Mesendoderm (in vitro differentiated cells): Measurements from ENCODE around the gene ANTXR1.
A peak's percentile ranks its signal among the peaks of the same experiment; 100 is the strongest.

Experiments
- DNase-seq: peaks from one replicate; pipeline ENCODE4 v3.0.0; 2013
- H2AK5ac ChIP-seq: 2 replicates; pipeline ENCODE4 v1.6.1; 2013; ENCODE audit warnings: low read length, inconsistent platforms
- H2BK120ac ChIP-seq: 2 replicates; pipeline ENCODE4 v1.6.1; 2013; ENCODE audit warnings: low read depth, mild to moderate bottlenecking, low read length, moderate library complexity, mixed read lengths
- H2BK15ac ChIP-seq: replicated peaks from 2 replicates; pipeline ENCODE4 v1.6.1; 2013; ENCODE audit warnings: low read depth, mild to moderate bottlenecking, moderate library complexity
- H2BK5ac ChIP-seq: 2 replicates; pipeline ENCODE4 v1.6.1; 2013; ENCODE audit warnings: low read length, inconsistent platforms
- H3K18ac ChIP-seq: 2 replicates; pipeline ENCODE4 v1.6.1; 2013; ENCODE audit warnings: mild to moderate bottlenecking, low read length, mixed read lengths
- H3K23ac ChIP-seq: one replicate; pipeline ENCODE4 v1.6.1; 2013; ENCODE audit warnings: low read length
- H3K27ac ChIP-seq: 2 replicates; pipeline ENCODE4 v1.5.1; 2013; ENCODE audit warnings: low read depth, mild to moderate bottlenecking, inconsistent platforms, low read length, moderate library complexity
- H3K27me3 ChIP-seq: 2 replicates; pipeline ENCODE4 v1.6.1; 2013; ENCODE audit warnings: low read length, control low read depth, mild to moderate bottlenecking, inconsistent platforms; ENCODE audit not compliant: insufficient read depth, poor library complexity
- H3K36me3 ChIP-seq: 2 replicates; pipeline ENCODE4 v1.6.1; 2013; ENCODE audit warnings: low read length, inconsistent platforms; ENCODE audit not compliant: control insufficient read depth, insufficient read depth
- H3K4ac ChIP-seq: one replicate; pipeline ENCODE4 v1.6.1; 2013; ENCODE audit warnings: low read depth, mild to moderate bottlenecking, low read length, moderate library complexity
- H3K4me1 ChIP-seq: 2 replicates; pipeline ENCODE4 v1.6.1; 2013; ENCODE audit warnings: low read depth, low read length, inconsistent platforms; ENCODE audit not compliant: control insufficient read depth
- H3K4me2 ChIP-seq: 2 replicates; pipeline ENCODE4 v1.6.1; 2013; ENCODE audit warnings: low read length
- H3K4me3 ChIP-seq: 2 replicates; pipeline ENCODE4 v1.5.1; 2013; ENCODE audit warnings: mild to moderate bottlenecking, low read length
- H3K56ac ChIP-seq: one replicate; pipeline ENCODE4 v1.6.1; 2013; ENCODE audit warnings: low read length
- H3K79me1 ChIP-seq: 2 replicates; pipeline ENCODE4 v1.6.1; 2013; ENCODE audit warnings: low read length, inconsistent platforms
- H3K79me2 ChIP-seq: 2 replicates; pipeline ENCODE4 v1.6.1; 2013; ENCODE audit warnings: mild to moderate bottlenecking, low read length; ENCODE audit not compliant: control insufficient read depth, insufficient read depth
- H3K9ac ChIP-seq: 2 replicates; pipeline ENCODE4 v1.6.1; 2013; ENCODE audit warnings: low read length, inconsistent platforms
- H4K5ac ChIP-seq: one replicate; pipeline ENCODE4 v1.6.1; 2013; ENCODE audit warnings: low read length
- H4K8ac ChIP-seq: one replicate; pipeline ENCODE4 v1.6.1; 2013; ENCODE audit warnings: low read depth, mild to moderate bottlenecking, control low read depth, low read length, moderate library complexity
- WGBS: extraction: QIAGEN DNeasy Blood & Tissue Kit; methylation state at CpG from one replicate; pipeline ENCODE4 v1.1.7; 2013; ENCODE audit warnings: low lambda C conversion rate, missing lambda C conversion rate; ENCODE audit not compliant: insufficient coverage; ENCODE audit errors: extremely low coverage; 5-methylcytosine and 5-hydroxymethylcytosine counted together

The ANTXR1 gene

DNA sequence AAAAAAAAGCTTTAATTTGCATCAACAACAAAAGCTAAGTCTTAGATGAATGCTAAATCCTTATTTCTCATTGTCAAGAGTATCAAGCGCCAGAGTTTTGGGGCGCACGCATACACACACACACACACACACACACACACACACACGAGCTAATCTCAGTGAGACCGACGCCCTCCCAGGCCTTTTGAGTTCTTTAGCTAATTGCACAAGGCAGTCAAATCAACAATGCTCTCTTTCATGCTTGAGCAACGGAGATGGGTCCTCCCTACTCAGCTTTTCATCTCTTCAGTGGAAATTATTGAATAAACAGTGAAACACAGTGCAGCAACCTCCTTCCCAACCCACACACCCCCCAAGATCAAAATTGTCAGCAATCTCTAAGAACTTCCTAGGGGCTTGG is 19.3 kb upstream of the ANTXR1 start:
- no peaks in the 10 kb centered on the region for H3K4me1 ChIP-seq
- no peaks in the 10 kb centered on the region for H3K79me2 ChIP-seq
- no peak overlapping the region for H3K23ac ChIP-seq
- H4K8ac ChIP-seq, result no peak overlapping the region
- no peak overlapping the region for H3K18ac ChIP-seq
- no peak overlapping the region for H3K56ac ChIP-seq
- H3K36me3 ChIP-seq, result no peaks in the 10 kb centered on the region
- H3K4ac ChIP-seq, result no peak overlapping the region
- DNase-seq, result no peak
- H2AK5ac ChIP-seq, result no peak overlapping the region
- H2BK15ac ChIP-seq, result no peak overlapping the region
- H3K27ac ChIP-seq, result no peak overlapping the region
- H4K5ac ChIP-seq, result no peak overlapping the region
- H3K79me1 ChIP-seq, result no peaks in the 10 kb centered on the region
- H3K4me3 ChIP-seq, result no peak overlapping the region
- no peak overlapping the region for H3K4me2 ChIP-seq
- WGBS, result no CpG with 5 or more reads among the region's 7 CpGs
- H3K9ac ChIP-seq, result no peak overlapping the region
- no peak overlapping the region for H2BK5ac ChIP-seq
- no peaks in the 10 kb centered on the region for H3K27me3 ChIP-seq
- no peak overlapping the region for H2BK120ac ChIP-seq

DNA sequence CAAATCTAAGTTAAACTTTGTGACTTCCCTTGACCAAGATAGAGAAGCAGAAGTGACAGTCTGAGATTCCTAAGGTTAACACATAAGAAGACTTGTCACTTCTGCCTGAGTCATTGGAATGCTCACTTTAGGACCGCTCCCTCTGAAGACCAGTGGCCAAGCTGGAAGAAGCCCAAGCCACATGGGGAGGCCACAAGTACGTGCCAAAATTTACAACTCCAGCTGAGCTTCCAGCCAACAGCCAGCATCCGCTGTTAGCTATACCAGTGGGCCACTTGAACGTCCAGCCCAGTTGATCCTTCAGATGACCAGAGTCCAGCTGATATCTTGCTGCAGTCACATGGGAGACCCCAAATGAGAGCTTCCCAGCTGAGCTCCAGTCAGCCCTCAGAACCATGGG is 18.1 kb upstream of the ANTXR1 start:
- H3K36me3 ChIP-seq, result no peaks in the 10 kb centered on the region
- no peak overlapping the region for H4K5ac ChIP-seq
- H4K8ac ChIP-seq, result no peak overlapping the region
- H3K23ac ChIP-seq, result no peak overlapping the region
- H3K9ac ChIP-seq, result no peak overlapping the region
- H3K56ac ChIP-seq, result no peak overlapping the region
- no peaks in the 10 kb centered on the region for H3K4me1 ChIP-seq
- H3K79me2 ChIP-seq, result no peaks in the 10 kb centered on the region
- no peak overlapping the region for H2BK120ac ChIP-seq
- no peaks in the 10 kb centered on the region for H3K79me1 ChIP-seq
- no peak overlapping the region for H3K4ac ChIP-seq
- H3K18ac ChIP-seq, result no peak overlapping the region
- no CpG with 5 or more reads among the region's 4 CpGs for WGBS
- no peak overlapping the region for H3K4me3 ChIP-seq
- H2BK15ac ChIP-seq, result no peak overlapping the region
- no peak overlapping the region for H3K27ac ChIP-seq
- no peak overlapping the region for H2AK5ac ChIP-seq
- peak; percentile 51 for DNase-seq
- H3K27me3 ChIP-seq, result no peaks in the 10 kb centered on the region
- H3K4me2 ChIP-seq, result no peak overlapping the region
- no peak overlapping the region for H2BK5ac ChIP-seq

DNA sequence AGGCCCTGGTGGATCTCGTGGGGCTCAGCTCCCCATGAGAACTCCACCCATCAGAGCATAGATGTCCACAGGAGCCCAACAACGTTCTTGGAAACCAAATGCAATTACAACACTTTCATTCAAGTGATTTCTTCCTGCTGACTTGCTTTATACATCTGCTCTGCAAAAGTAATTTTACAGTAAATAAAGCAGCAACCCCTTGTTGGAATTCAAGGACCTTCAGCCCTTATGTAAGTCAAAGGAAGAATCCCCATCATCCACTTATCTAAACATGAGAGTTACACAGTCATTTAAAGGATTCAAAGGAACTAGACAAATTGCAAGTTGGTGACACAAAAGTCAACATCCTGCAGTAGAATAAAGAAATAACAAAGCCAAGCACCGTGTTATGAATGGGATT is 17.1 kb upstream of the ANTXR1 start:
- Histone ChIP-seq H3K27ac (no peak overlapping the region), H3K79me1 (no peaks in the 10 kb centered on the region), H2AK5ac (no peak overlapping the region), H2BK5ac (no peak overlapping the region), H3K4me1 (no peaks in the 10 kb centered on the region), H3K56ac (no peak overlapping the region), H3K18ac (no peak overlapping the region), H4K8ac (no peak overlapping the region), H3K79me2 (no peaks in the 10 kb centered on the region), H2BK15ac (no peak overlapping the region), H3K4ac (no peak overlapping the region), H3K27me3 (no peaks in the 10 kb centered on the region), H3K36me3 (no peaks in the 10 kb centered on the region), H3K4me2 (no peak overlapping the region), H3K4me3 (no peak overlapping the region), H4K5ac (no peak overlapping the region), H2BK120ac (no peak overlapping the region), H3K9ac (no peak overlapping the region), H3K23ac (no peak overlapping the region)
- no peak for DNase-seq
- WGBS, result no CpG with 5 or more reads among the region's 3 CpGs

DNA sequence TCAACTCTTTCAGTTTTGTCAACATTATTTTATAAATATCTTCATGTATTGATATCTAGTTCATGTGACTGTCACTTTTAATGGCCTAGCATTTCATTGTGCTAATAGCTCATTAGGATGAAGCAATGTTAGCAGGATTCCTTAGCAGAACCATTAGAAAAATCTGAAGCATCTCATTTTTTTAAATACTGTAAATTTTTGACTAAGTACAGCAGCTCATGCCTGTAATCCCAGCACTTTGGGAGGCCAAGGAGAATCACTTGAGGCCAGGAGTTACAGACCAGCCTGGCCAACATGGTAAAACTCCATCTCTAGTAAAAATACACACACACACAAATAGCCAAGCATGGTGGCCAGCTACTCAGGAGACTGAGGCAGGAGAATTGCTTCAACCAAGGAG is 15.6 kb upstream of the ANTXR1 start:
- H4K5ac ChIP-seq, result no peak overlapping the region
- no peak overlapping the region for H2BK15ac ChIP-seq
- H4K8ac ChIP-seq, result no peak overlapping the region
- no peaks in the 10 kb centered on the region for H3K27me3 ChIP-seq
- no peak overlapping the region for H3K4me2 ChIP-seq
- H3K56ac ChIP-seq, result no peak overlapping the region
- H3K79me2 ChIP-seq, result no peaks in the 10 kb centered on the region
- no peaks in the 10 kb centered on the region for H3K36me3 ChIP-seq
- H3K4ac ChIP-seq, result no peak overlapping the region
- H3K4me1 ChIP-seq, result no peaks in the 10 kb centered on the region
- DNase-seq, result no peak
- H3K27ac ChIP-seq, result no peak overlapping the region
- no peaks in the 10 kb centered on the region for H3K79me1 ChIP-seq
- no peak overlapping the region for H2AK5ac ChIP-seq
- no peak overlapping the region for H3K4me3 ChIP-seq
- H3K9ac ChIP-seq, result no peak overlapping the region
- no peak overlapping the region for H3K18ac ChIP-seq
- no peak overlapping the region for H2BK120ac ChIP-seq
- no peak overlapping the region for H2BK5ac ChIP-seq
- no peak overlapping the region for H3K23ac ChIP-seq

DNA sequence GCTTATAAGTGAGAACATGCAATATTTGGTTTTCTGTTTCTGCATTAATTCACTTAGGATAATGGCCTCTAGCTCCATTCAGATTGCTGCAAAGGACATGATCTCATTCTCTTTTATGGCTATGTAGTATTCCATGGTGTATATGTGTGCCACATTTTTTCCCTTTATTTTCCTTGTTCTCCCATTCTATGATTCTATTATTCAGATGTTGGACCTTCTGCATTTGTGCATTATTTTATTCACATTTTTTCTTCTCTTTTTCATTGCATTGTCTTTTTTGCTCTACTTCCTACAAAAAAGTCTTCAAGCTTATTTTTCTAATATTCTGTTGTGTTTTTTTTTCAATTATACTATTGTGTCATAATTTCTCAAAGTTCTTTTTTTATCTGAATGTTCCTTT is 11.1 kb upstream of the ANTXR1 start:
- H3K79me1 ChIP-seq, result no peaks in the 10 kb centered on the region
- H3K23ac ChIP-seq, result no peak overlapping the region
- no peaks in the 10 kb centered on the region for H3K79me2 ChIP-seq
- no peak overlapping the region for H4K5ac ChIP-seq
- H3K27me3 ChIP-seq, result no peaks in the 10 kb centered on the region
- H3K9ac ChIP-seq, result no peak overlapping the region
- no peak overlapping the region for H3K56ac ChIP-seq
- no peak for DNase-seq
- no peaks in the 10 kb centered on the region for H3K36me3 ChIP-seq
- no peak overlapping the region for H2BK120ac ChIP-seq
- H2BK5ac ChIP-seq, result no peak overlapping the region
- H3K18ac ChIP-seq, result no peak overlapping the region
- H3K4ac ChIP-seq, result no peak overlapping the region
- no peak overlapping the region for H2AK5ac ChIP-seq
- H4K8ac ChIP-seq, result no peak overlapping the region
- H3K4me1 ChIP-seq, result no peaks in the 10 kb centered on the region
- no peak overlapping the region for H3K4me3 ChIP-seq
- no peak overlapping the region for H3K4me2 ChIP-seq
- H3K27ac ChIP-seq, result no peak overlapping the region
- H2BK15ac ChIP-seq, result no peak overlapping the region

DNA sequence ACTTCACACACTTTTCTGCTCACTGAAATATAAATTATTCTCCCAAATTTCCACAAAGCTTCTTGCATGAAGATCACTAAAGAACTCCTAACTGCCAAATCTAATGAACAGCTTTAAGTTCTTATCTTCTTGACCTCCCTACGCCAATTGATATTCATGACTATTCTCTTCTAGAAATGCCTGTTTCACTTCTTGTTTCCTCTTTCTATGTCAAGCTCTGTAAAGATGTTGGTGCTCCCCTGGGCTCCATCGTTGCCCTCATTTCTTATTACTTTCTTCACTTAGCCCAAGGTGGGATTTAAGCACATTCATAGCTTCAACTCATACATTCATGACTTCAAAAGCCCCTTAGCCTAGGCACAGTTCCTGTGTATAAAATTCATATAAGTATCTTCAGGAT is 9.2 kb upstream of the ANTXR1 start:
- WGBS, result no CpG with 5 or more reads among the region's 2 CpGs
- DNase-seq, result no peak
- H3K4me1 ChIP-seq, result no peaks in the 10 kb centered on the region

More for the DNA sequence above, 9.2 kb upstream of the ANTXR1 start:
- H2BK5ac ChIP-seq, result no peak overlapping the region
- H3K4me3 ChIP-seq, result no peak overlapping the region
- H3K36me3 ChIP-seq, result no peaks in the 10 kb centered on the region
- no peak overlapping the region for H3K23ac ChIP-seq
- no peak overlapping the region for H3K4ac ChIP-seq
- no peak overlapping the region for H2BK120ac ChIP-seq
- H3K56ac ChIP-seq, result no peak overlapping the region
- H3K9ac ChIP-seq, result no peak overlapping the region
- H3K27ac ChIP-seq, result no peak overlapping the region
- H2BK15ac ChIP-seq, result no peak overlapping the region
- H2AK5ac ChIP-seq, result no peak overlapping the region
- H4K8ac ChIP-seq, result no peak overlapping the region
- no peaks in the 10 kb centered on the region for H3K79me1 ChIP-seq
- no peaks in the 10 kb centered on the region for H3K79me2 ChIP-seq
- H3K4me2 ChIP-seq, result no peak overlapping the region
- H4K5ac ChIP-seq, result no peak overlapping the region
- no peak overlapping the region for H3K18ac ChIP-seq
- no peaks in the 10 kb centered on the region for H3K27me3 ChIP-seq
